ENCODE data around the gene CFDP1. TPM values are rescaled to one million over a fixed set of nuclear protein-coding genes. Genes with fewer than 3 reads are reported as not detected.

The CFDP1 gene
- total and polyA plus RNA-seq, 2 experiments from 2014 or later, result 97.1 to 116 TPM

DNA sequence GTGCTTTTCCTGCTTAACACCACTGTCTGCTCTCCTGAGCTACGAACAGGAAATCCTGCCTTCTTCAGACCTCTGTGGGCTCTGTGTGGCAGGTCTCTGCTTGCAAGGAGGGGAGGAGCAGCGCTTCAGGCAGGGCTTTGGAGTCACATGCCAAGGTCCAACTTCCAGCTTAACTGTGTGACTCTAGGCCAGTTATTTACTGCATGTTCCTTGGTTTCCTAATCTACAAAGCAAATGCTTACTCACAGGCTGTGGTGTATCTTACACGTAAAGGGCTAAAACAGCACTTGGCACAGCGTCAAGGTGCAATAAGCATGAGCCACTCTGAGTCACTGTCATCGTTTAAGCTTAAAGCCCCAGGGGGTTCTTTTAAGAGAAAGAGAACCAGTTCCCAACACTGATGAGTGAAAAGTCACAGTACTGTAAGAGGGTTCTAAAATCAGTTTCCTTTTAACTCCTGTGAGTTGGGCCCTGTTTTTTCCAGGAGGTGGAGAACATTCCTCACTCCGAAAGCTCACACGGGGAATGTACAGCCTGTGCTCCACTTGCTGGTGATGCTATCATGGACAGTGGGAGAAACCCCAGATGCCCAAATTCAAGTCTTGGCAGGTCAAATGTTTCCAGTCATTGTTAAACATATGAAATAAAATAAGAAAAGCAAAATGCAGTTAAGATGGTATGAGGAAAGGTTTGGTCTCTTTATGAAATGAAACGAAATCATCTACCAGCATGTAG is 127.8 kb downstream of the CFDP1 start:
- peak overlapping the region; percentile 98 for H3K27ac ChIP-seq
- H3K9me3 ChIP-seq (ENCODE audit: low read depth), result no peaks in the 10 kb centered on the region
- no peaks in the 10 kb centered on the region for H3K9me2 ChIP-seq (replicated peaks; ENCODE audit: insufficient read depth)
- peaks cover 54% of the 10 kb centered on the region for H3K4me1 ChIP-seq (ENCODE audit: insufficient read depth)
- no peaks in the 10 kb centered on the region for H3K27me3 ChIP-seq
- no peak overlapping the region for H2AFZ ChIP-seq
- 22% methylated on average over 8 of the region's 8 CpGs for WGBS (ENCODE audit: low lambda C conversion rate, missing lambda C conversion rate)
- no peak for TF ChIP-seq EZH2 (IDR thresholded peaks at IDR 0.05; ENCODE audit: borderline replicate concordance)
- TF ChIP-seq EZH2phosphoT487 (IDR thresholded peaks at IDR 0.05; ENCODE audit: low read depth, severe bottlenecking, unreplicated experiment), result no peak
- TF ChIP-seq, protein P1, sequence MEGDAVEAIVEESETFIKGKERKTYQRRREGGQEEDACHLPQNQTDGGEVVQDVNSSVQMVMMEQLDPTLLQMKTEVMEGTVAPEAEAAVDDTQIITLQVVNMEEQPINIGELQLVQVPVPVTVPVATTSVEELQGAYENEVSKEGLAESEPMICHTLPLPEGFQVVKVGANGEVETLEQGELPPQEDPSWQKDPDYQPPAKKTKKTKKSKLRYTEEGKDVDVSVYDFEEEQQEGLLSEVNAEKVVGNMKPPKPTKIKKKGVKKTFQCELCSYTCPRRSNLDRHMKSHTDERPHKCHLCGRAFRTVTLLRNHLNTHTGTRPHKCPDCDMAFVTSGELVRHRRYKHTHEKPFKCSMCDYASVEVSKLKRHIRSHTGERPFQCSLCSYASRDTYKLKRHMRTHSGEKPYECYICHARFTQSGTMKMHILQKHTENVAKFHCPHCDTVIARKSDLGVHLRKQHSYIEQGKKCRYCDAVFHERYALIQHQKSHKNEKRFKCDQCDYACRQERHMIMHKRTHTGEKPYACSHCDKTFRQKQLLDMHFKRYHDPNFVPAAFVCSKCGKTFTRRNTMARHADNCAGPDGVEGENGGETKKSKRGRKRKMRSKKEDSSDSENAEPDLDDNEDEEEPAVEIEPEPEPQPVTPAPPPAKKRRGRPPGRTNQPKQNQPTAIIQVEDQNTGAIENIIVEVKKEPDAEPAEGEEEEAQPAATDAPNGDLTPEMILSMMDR (IDR thresholded peaks at IDR 0.05; ENCODE audit: poor library complexity), result no peak
- no peaks in the 10 kb centered on the region for H3K36me3 ChIP-seq (replicated peaks; ENCODE audit: insufficient read depth, low read depth)
- H3K4me3 ChIP-seq, result no peak overlapping the region
- H3K79me2 ChIP-seq, result peaks cover 17% of the 10 kb centered on the region
- no peaks in the 10 kb centered on the region for H4K20me1 ChIP-seq (ENCODE audit: insufficient read depth, poor library complexity, severe bottlenecking)
- H3K4me2 ChIP-seq, result peak overlapping the region; percentile 62
- peak; percentile 95 for DNase-seq (ENCODE audit: low spot score)

DNA sequence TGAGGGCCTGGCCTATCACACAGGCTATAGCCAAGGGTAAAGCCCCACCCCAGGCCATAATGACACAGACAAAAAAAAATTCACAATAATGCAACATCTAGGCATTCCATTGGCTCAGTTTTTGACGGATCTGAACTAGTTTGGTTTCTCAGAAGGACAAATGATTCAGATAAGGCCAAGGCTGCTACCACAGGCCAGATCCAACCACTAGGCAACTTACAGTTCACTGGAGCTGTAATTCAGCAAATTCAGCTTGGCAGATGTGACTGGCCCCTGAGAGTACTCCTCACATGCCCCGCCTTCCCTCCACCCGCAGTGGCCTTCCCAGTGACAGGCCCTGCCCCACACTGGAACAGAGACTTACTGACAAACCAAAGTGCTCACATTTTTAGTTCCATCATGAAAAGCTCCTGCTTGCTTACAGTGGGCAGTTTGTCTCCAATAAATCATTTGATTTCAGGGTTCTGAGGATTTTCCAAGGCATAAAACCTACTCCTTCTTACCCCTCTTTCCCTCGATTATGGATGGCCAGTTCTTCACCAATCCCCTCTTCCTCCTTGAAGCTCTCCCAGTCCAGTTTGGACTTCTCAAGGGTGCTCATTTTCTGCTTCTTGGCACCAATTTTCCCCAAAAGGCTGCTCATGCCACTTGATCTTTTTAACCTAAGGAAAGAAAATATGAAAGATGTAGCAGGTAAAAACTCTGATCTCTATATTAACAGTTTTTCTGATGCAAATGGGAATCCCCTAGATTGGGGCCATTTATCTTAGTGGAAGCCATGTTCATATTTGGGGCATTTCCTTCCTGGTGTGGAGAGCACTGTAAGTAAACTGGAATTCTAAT is 128.6 kb downstream of the CFDP1 start:
- H3K9me2 ChIP-seq (replicated peaks; ENCODE audit: insufficient read depth), result no peaks in the 10 kb centered on the region
- H3K27me3 ChIP-seq, result no peaks in the 10 kb centered on the region
- no peak overlapping the region for H3K4me3 ChIP-seq
- TF ChIP-seq EZH2 (IDR thresholded peaks at IDR 0.05; ENCODE audit: borderline replicate concordance) (no peak), EZH2phosphoT487 (IDR thresholded peaks at IDR 0.05; ENCODE audit: low read depth, severe bottlenecking, unreplicated experiment) (no peak)
- TF ChIP-seq, protein P1 (IDR thresholded peaks at IDR 0.05; ENCODE audit: poor library complexity), result no peak
- H3K79me2 ChIP-seq, result peaks cover 17% of the 10 kb centered on the region
- 80% methylated on average over 4 of the region's 4 CpGs for WGBS (ENCODE audit: low lambda C conversion rate, missing lambda C conversion rate)
- peak; percentile 82 for DNase-seq (ENCODE audit: low spot score)
- peaks cover 50% of the 10 kb centered on the region for H3K4me1 ChIP-seq (ENCODE audit: insufficient read depth)
- no peaks in the 10 kb centered on the region for H3K36me3 ChIP-seq (replicated peaks; ENCODE audit: insufficient read depth, low read depth)
- H3K27ac ChIP-seq, result peak overlapping the region; percentile 98
- H3K9me3 ChIP-seq (ENCODE audit: low read depth), result no peaks in the 10 kb centered on the region
- H4K20me1 ChIP-seq (ENCODE audit: insufficient read depth, poor library complexity, severe bottlenecking), result no peaks in the 10 kb centered on the region
- H3K4me2 ChIP-seq, result peak overlapping the region; percentile 54
- H2AFZ ChIP-seq, result no peak overlapping the region

DNA sequence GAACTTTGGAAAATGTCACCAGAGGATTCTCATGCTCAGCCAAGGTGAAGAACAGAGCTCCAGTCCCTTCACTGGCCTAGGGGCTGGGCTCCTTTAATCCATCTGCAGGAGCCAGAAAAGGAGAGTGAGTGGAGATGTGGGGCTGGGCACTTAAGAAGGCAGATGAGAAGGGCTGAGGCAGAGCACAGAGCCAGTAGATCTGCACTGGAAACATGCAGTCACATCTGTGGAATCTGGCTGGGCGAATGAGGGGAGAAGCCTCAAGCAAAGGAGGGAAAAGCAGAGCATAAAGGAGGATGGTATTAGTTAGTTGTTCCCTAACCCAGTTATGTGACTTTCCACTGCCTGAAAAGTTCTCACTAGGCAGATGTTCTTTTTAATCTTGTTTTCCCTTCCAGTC is 131.5 kb downstream of the CFDP1 start:
- H3K9me2 ChIP-seq (replicated peaks; ENCODE audit: insufficient read depth), result no peaks in the 10 kb centered on the region
- TF ChIP-seq EZH2 (IDR thresholded peaks at IDR 0.05; ENCODE audit: borderline replicate concordance) (no peak), EZH2phosphoT487 (IDR thresholded peaks at IDR 0.05; ENCODE audit: low read depth, severe bottlenecking, unreplicated experiment) (no peak)
- TF ChIP-seq, protein P1 (IDR thresholded peaks at IDR 0.05; ENCODE audit: poor library complexity), result no peak
- H3K27me3 ChIP-seq, result no peaks in the 10 kb centered on the region
- no peaks in the 10 kb centered on the region for H3K9me3 ChIP-seq (ENCODE audit: low read depth)
- no peak overlapping the region for H2AFZ ChIP-seq
- no peak overlapping the region for H3K4me3 ChIP-seq
- no peak overlapping the region for H3K27ac ChIP-seq
- peak; percentile 31 for DNase-seq (ENCODE audit: low spot score)
- H3K4me2 ChIP-seq, result no peak overlapping the region
- H3K36me3 ChIP-seq (replicated peaks; ENCODE audit: insufficient read depth, low read depth), result no peaks in the 10 kb centered on the region
- H4K20me1 ChIP-seq (ENCODE audit: insufficient read depth, poor library complexity, severe bottlenecking), result no peaks in the 10 kb centered on the region
- peaks cover 9% of the 10 kb centered on the region for H3K79me2 ChIP-seq
- H3K4me1 ChIP-seq (ENCODE audit: insufficient read depth), result peaks cover 27% of the 10 kb centered on the region
- WGBS (ENCODE audit: low lambda C conversion rate, missing lambda C conversion rate), result 86% methylated on average over 1 of the region's 1 CpG

All from hepatocyte (in vitro differentiated cells).